ENCODE measurements around the gene ICE1.

The ICE1 gene

GRCh38 chr5:5539590-5539989 lies 117.1 kb downstream of the ICE1 start:
- no peak for DNase-seq (ENCODE audit: low read depth in 2 of 2)

All from stimulated activated CD4-positive, alpha-beta T cell treated with anti-CD3 and anti-CD28 coated beads, Interleukin-1b, Interleukin-23, amount 100 ng/mL, for 4 hours (primary cell).